Nucleus accumbens (tissue), 56 donors: Measurements from ENCODE around the gene HSP90AB1.

Experiments used
- DNase-seq, 56 donors: peaks; one replicate each; lab custom pipeline; 2025; lab: John Stamatoyannopoulos, UW

Gene HSP90AB1

DNA sequence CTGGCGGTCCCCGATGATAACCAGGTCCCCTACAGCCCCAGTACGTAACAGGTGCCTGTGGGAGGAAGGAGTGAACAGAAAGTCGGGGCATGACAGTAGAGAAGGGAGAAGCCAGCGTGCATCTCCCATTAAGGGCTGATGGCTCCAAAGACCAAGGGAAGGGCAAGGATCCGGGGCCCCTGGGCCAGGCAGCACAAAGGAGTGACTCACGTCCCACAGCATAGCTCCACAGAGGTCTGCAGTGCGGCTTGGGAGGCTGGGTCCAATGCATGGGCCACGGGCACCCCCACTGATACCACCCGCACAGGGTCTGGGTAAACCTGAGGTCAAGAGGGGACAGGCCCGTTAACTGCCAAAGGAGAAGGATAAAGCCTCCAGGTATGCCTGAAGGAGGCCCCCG is 56.0 kb downstream of the HSP90AB1 start:
- no peak for DNase-seq
